Parathyroid adenoma (tissue), 2 donors: Measurements from ENCODE around the gene SLC17A4.

Experiments used
- H2AFZ ChIP-seq: fragments of 300-600 bp; sonication (generic); one replicate; pipeline ENCODE4 v1.7.0; 2017; ENCODE audit warnings: antibody characterized with exemption, mild to moderate bottlenecking
- H3K27ac ChIP-seq: fragments of 300-600 bp; sonication (generic); one replicate; pipeline ENCODE4 v1.7.0; 2017
- H3K27me3 ChIP-seq: fragments of 300-600 bp; sonication (generic); one replicate; pipeline ENCODE4 v1.7.0; 2017; ENCODE audit warnings: low read length; ENCODE audit not compliant: control insufficient read depth, insufficient read depth
- H3K36me3 ChIP-seq: fragments of 300-600 bp; sonication (generic); one replicate; pipeline ENCODE4 v1.7.0; 2017; ENCODE audit warnings: low read length; ENCODE audit not compliant: control insufficient read depth, insufficient read depth
- H3K4me1 ChIP-seq: fragments of 300-600 bp; sonication (generic); one replicate; pipeline ENCODE4 v1.7.0; 2017; ENCODE audit warnings: control low read depth
- H3K4me2 ChIP-seq: fragments of 300-600 bp; sonication (generic); one replicate; pipeline ENCODE4 v1.7.0; 2017; ENCODE audit warnings: low read length
- H3K4me3 ChIP-seq: fragments of 300-600 bp; sonication (generic); one replicate; pipeline ENCODE4 v1.7.0; 2017; ENCODE audit warnings: low read depth, low read length
- H3K79me2 ChIP-seq: fragments of 300-600 bp; sonication (generic); one replicate; pipeline ENCODE4 v1.7.0; 2017; ENCODE audit warnings: control low read depth
- H3K9ac ChIP-seq: fragments of 300-600 bp; sonication (generic); one replicate; pipeline ENCODE4 v1.7.0; 2017; ENCODE audit warnings: mild to moderate bottlenecking
- H3K9me3 ChIP-seq: fragments of 300-600 bp; sonication (generic); one replicate; pipeline ENCODE4 v1.7.0; 2017; ENCODE audit warnings: low read length; ENCODE audit not compliant: control insufficient read depth
- CTCF ChIP-seq: fragments of 300-600 bp; sonication (generic); IDR thresholded peaks from one replicate; pipeline ENCODE4 v1.7.0; 2017; ENCODE audit warnings: antibody characterized with exemption, mild to moderate bottlenecking
- donor health status: primary hyperparathyroidism.

The SLC17A4 gene

GRCh38 chr6:25801436-25801835 is 46.9 kb downstream of the SLC17A4 start:
- H3K27ac ChIP-seq = no peak overlapping the region
- no peaks in the 10 kb centered on the region for H3K79me2 ChIP-seq
- no peak for TF ChIP-seq CTCF
- no peak overlapping the region for H3K9ac ChIP-seq
- H2AFZ ChIP-seq = no peak overlapping the region
- no peak overlapping the region for H3K4me2 ChIP-seq
- no peaks in the 10 kb centered on the region for H3K36me3 ChIP-seq
- no peaks in the 10 kb centered on the region for H3K4me1 ChIP-seq
- H3K9me3 ChIP-seq = no peaks in the 10 kb centered on the region
- H3K4me3 ChIP-seq = no peak overlapping the region
- no peaks in the 10 kb centered on the region for H3K27me3 ChIP-seq

- Histone ChIP-seq H3K79me2 (no peaks in the 10 kb centered on the region), H3K9me3 (no peaks in the 10 kb centered on the region)
Measured at GRCh38 chr6:25804804-25805203, 50.3 kb downstream of the SLC17A4 start.

GRCh38 chr6:25815194-25815593 is 60.7 kb downstream of the SLC17A4 start:
- Histone ChIP-seq H3K9ac (no peak overlapping the region), H3K9me3 (no peaks in the 10 kb centered on the region), H3K4me2 (no peak overlapping the region), H2AFZ (no peak overlapping the region), H3K79me2 (no peaks in the 10 kb centered on the region), H3K36me3 (no peaks in the 10 kb centered on the region), H3K27me3 (no peaks in the 10 kb centered on the region), H3K4me1 (no peaks in the 10 kb centered on the region), H3K27ac (no peak overlapping the region), H3K4me3 (no peak overlapping the region)
- no peak for TF ChIP-seq CTCF

More at GRCh38 chr6:25804804-25805203, 50.3 kb downstream of the SLC17A4 start:
- Histone ChIP-seq H3K4me2 (no peak overlapping the region), H3K27ac (no peak overlapping the region), H3K27me3 (no peaks in the 10 kb centered on the region), H3K4me3 (no peak overlapping the region), H3K9ac (no peak overlapping the region), H3K4me1 (no peaks in the 10 kb centered on the region), H3K36me3 (no peaks in the 10 kb centered on the region), H2AFZ (no peak overlapping the region)
- TF ChIP-seq CTCF = no peak

GRCh38 chr6:25816252-25816651 is 61.7 kb downstream of the SLC17A4 start:
- Histone ChIP-seq H3K4me1 (no peaks in the 10 kb centered on the region), H3K36me3 (no peaks in the 10 kb centered on the region), H3K9me3 (no peaks in the 10 kb centered on the region), H3K27me3 (no peaks in the 10 kb centered on the region), H3K4me3 (no peak overlapping the region), H3K27ac (no peak overlapping the region), H3K4me2 (no peak overlapping the region), H3K79me2 (no peaks in the 10 kb centered on the region), H3K9ac (no peak overlapping the region), H2AFZ (no peak overlapping the region)
- TF ChIP-seq CTCF = no peak

GRCh38 chr6:25821341-25821740 is 66.8 kb downstream of the SLC17A4 start:
- Histone ChIP-seq H3K9me3 (no peaks in the 10 kb centered on the region), H3K27ac (no peak overlapping the region), H3K4me1 (no peaks in the 10 kb centered on the region), H3K4me3 (no peak overlapping the region), H2AFZ (no peak overlapping the region), H3K9ac (no peak overlapping the region), H3K79me2 (no peaks in the 10 kb centered on the region), H3K36me3 (no peaks in the 10 kb centered on the region), H3K4me2 (no peak overlapping the region), H3K27me3 (no peaks in the 10 kb centered on the region)
- no peak for TF ChIP-seq CTCF
